ENCODE results near the gene DNAJC5G.
A peak's percentile ranks its signal among the peaks of the same experiment; 100 is the strongest.
"Not testable (repeated sequence)": the region's sequence is repeated elsewhere in the genome, so short reads cannot be mapped to it uniquely, and the experiment has no call there.

The DNAJC5G gene

DNA sequence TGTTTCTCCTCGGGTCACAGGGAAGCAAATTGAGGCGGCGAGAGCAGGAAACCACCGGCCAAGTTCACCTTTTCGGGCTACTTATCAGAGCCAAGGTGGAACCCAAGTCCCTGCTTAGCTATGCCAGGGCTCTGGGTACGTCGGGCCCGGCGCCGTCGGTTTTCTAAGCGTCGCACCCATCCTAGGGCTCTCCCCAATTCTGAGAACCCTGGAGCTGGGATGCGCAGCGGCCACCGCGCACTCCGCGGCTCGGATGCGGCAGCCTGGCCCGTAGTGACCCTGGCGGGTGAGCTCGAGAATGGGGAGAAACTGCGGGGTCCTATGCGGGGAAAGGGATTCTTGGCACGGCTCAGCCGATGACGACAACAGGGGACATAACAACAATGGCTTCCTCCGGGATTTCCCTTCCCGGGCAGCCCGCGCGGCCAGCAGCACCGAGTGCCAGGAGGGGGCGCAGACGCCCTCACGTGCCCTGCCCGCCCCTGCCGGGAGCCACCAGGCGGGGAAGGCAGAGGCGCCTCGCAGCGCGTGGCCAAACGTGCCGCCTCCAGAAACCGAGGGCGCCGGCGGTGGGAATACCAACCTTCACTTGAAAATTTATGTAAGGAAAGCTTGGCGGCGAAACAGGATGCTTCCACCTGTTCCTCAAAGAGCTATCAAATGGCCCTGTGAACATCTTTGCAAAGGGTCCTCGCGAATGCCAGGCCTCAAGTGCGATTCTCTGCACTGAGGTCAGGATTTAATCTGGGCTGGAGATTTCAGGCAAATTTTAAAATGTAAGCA is 10.3 kb upstream of the DNAJC5G start:
- no peak for DNase-seq (ENCODE audit: low read depth)
- no peak overlapping the region; the same call in 1 of the 2 replicates for H3K4me3 ChIP-seq (ENCODE audit: control insufficient read depth, low read depth, low read length)
- TF ChIP-seq, protein P1, sequence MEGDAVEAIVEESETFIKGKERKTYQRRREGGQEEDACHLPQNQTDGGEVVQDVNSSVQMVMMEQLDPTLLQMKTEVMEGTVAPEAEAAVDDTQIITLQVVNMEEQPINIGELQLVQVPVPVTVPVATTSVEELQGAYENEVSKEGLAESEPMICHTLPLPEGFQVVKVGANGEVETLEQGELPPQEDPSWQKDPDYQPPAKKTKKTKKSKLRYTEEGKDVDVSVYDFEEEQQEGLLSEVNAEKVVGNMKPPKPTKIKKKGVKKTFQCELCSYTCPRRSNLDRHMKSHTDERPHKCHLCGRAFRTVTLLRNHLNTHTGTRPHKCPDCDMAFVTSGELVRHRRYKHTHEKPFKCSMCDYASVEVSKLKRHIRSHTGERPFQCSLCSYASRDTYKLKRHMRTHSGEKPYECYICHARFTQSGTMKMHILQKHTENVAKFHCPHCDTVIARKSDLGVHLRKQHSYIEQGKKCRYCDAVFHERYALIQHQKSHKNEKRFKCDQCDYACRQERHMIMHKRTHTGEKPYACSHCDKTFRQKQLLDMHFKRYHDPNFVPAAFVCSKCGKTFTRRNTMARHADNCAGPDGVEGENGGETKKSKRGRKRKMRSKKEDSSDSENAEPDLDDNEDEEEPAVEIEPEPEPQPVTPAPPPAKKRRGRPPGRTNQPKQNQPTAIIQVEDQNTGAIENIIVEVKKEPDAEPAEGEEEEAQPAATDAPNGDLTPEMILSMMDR (IDR thresholded peaks at IDR 0.05; ENCODE audit: control insufficient read depth, insufficient read depth, low read depth, low read length, missing control alignments): peak; percentile 27

DNA sequence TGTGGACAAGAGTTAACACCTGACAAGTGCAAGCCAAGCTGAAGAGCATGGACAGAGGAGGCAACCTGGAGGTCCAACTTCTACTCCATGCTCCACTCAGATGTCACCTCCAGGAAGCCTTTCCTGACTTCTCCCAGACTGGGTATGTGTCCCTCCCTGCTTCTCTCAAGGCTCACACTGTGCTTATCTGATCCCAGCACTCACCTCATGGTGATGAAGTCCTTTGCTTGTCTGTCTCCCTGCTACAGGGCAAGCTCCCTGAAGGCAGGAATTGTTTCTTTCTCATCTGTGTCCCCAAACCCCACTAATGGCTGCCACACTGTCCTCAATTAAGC is 9.7 kb upstream of the DNAJC5G start:
- DNase-seq (ENCODE audit: low read depth): no peak
- H3K4me3 ChIP-seq (ENCODE audit: control insufficient read depth, low read depth, low read length): no peak overlapping the region
- TF ChIP-seq, protein P1 (IDR thresholded peaks at IDR 0.05; ENCODE audit: control insufficient read depth, insufficient read depth, low read depth, low read length, missing control alignments): no peak

DNA sequence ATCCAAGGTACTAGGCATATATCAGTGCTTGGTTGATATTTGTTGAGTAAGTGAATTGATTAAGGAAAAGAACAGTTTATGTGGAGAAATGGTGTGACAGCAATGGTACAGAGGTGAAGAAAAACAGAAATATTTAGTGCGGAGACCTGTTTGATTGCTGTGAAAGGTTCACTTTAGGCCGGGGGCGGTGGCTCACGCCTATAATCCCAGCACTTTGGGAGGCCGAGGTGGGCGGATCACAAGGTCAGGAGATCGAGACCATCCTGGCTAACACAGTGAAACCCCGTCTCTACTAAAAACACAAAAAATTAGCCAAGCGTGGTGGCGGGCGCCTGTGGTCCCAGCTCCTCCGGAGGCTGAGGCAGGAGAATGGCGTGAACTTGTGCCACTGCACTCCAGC is 6.9 kb upstream of the DNAJC5G start:
- not testable (repeated sequence) for DNase-seq (ENCODE audit: low read depth); H3K4me3 ChIP-seq (ENCODE audit: control insufficient read depth, low read depth, low read length)

DNA sequence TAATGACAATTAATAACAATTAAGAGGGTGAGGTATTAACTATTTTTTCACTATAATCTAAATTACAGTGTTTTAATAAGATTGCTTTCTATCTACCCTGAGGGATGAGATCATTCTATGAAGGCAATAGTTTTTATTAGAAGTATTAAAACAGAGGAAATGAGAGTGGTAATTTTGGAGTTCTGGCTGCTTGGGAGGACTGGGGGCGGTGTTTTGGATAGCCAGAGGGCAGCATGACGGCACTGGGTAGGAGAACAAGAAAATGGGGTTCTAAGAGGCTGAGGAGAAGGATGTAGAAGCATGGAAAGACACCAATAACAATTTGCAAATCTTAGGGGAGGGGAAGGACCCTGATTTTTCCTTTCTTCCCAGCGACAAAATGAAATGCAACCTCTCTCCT is 5.1 kb upstream of the DNAJC5G start:
- no peak for DNase-seq (ENCODE audit: low read depth)
- no peak overlapping the region for H3K4me3 ChIP-seq (ENCODE audit: control insufficient read depth, low read depth, low read length)
- TF ChIP-seq, protein P1 (IDR thresholded peaks at IDR 0.05; ENCODE audit: control insufficient read depth, insufficient read depth, low read depth, low read length, missing control alignments): no peak

DNA sequence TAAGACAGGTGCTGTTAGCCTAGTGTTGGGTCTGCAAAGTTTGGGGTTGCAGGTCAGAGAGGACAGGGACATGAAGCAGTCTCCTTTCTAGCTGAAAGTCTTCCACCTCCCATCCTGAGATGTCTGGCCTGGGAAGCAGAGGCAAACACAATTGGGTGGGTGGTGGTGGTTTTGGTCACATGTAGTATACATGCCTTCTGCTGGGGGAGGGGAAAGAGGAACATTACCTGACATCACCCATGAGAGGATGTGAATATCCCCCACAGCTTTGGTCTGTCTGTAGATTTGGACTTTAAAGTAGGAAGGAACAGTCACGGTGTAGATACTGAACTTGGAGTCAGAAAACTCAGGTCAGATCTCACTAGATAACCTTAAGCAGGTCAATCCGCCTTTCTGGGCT is 4.6 kb upstream of the DNAJC5G start:
- TF ChIP-seq, protein P1 (IDR thresholded peaks at IDR 0.05; ENCODE audit: control insufficient read depth, insufficient read depth, low read depth, low read length, missing control alignments): no peak
- no peak for DNase-seq (ENCODE audit: low read depth)
- H3K4me3 ChIP-seq (ENCODE audit: control insufficient read depth, low read depth, low read length): no peak overlapping the region

DNA sequence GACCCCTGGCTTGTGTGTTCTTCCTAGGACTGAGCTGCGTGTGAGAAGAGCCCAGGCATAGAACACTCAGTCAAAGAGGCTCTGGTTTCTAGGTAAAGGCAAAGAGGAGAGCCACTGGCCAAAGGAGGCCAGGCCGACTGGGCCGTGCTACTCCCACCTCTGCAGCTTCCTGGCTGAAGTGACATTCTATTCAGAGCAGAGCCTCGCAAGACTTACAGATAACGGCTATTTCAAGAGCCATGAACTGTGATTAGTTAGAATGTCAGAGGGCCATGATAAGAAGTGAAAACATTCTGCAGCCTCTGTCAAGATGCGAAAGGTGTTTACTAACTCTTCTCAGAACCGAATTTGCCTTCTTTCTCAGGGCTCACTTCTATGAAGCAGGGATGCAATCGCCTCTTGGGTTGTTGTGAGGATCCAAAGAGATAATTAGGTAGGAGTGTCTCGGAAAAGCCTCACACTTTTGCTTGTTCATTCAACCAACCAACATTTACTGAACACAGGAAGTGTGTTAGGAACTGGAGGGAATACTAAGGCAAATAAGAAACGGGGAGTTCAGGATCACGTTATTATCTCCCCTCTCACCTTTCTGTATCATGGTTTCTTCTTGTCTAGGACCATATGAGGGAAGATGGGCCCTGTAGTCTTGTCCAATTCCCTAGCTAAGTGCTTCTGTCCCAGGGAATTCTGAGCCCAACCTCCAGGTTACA is 3.4 kb upstream of the DNAJC5G start:
- no peak for DNase-seq (ENCODE audit: low read depth)
- TF ChIP-seq, protein P1 (IDR thresholded peaks at IDR 0.05; ENCODE audit: control insufficient read depth, insufficient read depth, low read depth, low read length, missing control alignments): no peak
- H3K4me3 ChIP-seq (ENCODE audit: control insufficient read depth, low read depth, low read length): no peak overlapping the region

DNA sequence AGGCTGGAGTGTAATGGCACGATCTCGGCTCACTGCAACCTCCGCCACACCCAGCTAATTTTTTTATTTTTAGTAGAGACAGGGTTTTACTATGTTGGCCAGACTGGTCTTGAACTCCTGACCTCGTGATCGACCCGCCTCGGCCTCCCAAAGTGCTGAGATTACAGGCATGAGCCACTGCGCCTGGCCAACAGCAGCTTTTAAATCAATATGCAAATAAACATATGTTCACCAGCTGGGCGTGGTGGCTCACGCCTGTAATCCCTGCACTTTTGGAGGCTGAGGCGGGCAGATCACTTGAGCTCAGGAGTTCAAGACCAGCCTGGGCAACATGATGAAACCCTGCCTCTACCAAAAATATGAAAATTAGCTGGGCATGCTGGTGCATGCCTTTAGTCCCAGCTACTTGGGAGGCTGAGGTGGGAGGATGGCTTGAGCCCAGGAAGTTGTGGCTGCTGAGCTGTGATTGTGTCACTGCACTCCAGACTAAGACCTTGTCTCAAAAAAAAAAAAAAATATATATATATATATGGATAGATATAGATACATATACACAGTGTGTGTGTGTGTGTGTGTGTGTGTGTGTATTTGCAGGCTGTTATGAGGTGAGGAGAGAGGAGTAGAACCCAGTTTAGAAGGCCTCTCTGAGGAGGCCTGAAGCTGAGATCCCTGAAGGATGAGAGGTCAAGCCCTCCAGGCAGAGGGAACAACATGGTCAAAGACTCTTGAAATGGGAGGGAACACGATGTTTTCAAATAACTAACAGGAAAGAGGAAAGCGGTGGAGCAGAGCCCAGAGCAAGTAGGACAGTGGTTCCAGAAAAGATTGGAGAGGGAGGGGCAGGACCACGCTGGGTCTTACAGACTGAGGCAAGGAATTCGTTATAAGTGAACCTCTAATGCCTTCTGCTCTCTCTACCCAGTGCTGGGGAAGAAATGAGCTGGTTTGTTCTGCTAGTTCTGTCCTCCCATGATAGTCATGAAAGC is 2.4 kb upstream of the DNAJC5G start:
- not testable (repeated sequence) for DNase-seq (ENCODE audit: low read depth); H3K4me3 ChIP-seq (ENCODE audit: control insufficient read depth, low read depth, low read length)
